ENCODE measurements around the gene PIGU.
"Not testable (repeated sequence)": the region's sequence is repeated elsewhere in the genome, so short reads cannot be mapped to it uniquely, and the experiment has no call there.

PIGU gene

GRCh38 chr20:34706912-34707784 is 30.3 kb upstream of the PIGU start:
- DNase-seq (ENCODE audit: low read depth), result no peak

- DNase-seq (ENCODE audit: low read depth), result no peak
These were observed 29.5 kb upstream of the PIGU start for GRCh38 chr20:34706302-34706875.

- DNase-seq (ENCODE audit: low read depth), result no peak
These were observed 28.8 kb upstream of the PIGU start for GRCh38 chr20:34705397-34706301.

GRCh38 chr20:34705008-34705396 is 28.1 kb upstream of the PIGU start:
- DNase-seq (ENCODE audit: low read depth), result no peak

- DNase-seq (ENCODE audit: low read depth), result no peak
These were observed 27.5 kb upstream of the PIGU start, which contains the start of gene TP53INP2 for GRCh38 chr20:34704177-34705007. Gene TP53INP2, plus strand, starts transcription at chr20:34704344. Its CDS starts 4,396 bp downstream, at chr20:34708740.

- DNase-seq (ENCODE audit: low read depth), result no peak
These were observed 26.7 kb upstream of the PIGU start for GRCh38 chr20:34703424-34704176.

- no peak for DNase-seq (ENCODE audit: low read depth)
These were observed 26.1 kb upstream of the PIGU start for GRCh38 chr20:34703061-34703423.

GRCh38 chr20:34701405-34702085 is 24.7 kb upstream of the PIGU start:
- no peak for DNase-seq (ENCODE audit: low read depth)

GRCh38 chr20:34693414-34693813 is 16.5 kb upstream of the PIGU start:
- DNase-seq (ENCODE audit: low read depth), result no peak

- no peak for DNase-seq (ENCODE audit: low read depth)
These were observed 14.9 kb upstream of the PIGU start for GRCh38 chr20:34691838-34692237.

- DNase-seq (ENCODE audit: low read depth), result no peak
These were observed 12.6 kb upstream of the PIGU start for GRCh38 chr20:34689486-34689885.

- DNase-seq (ENCODE audit: low read depth), result no peak
These were observed 6.8 kb upstream of the PIGU start for GRCh38 chr20:34683667-34684066.

- DNase-seq (ENCODE audit: low read depth), result no peak
These were observed 3.8 kb upstream of the PIGU start for GRCh38 chr20:34680586-34681175.

- DNase-seq (ENCODE audit: low read depth), result no peak
These were observed 775 bp downstream of the PIGU start for GRCh38 chr20:34675993-34676641.

- DNase-seq (ENCODE audit: low read depth), result no peak
These were observed 1.3 kb downstream of the PIGU start for GRCh38 chr20:34675561-34675960.

GRCh38 chr20:34673412-34673811 is 3.5 kb downstream of the PIGU start:
- DNase-seq (ENCODE audit: low read depth), result no peak

GRCh38 chr20:34669094-34669493 is 7.8 kb downstream of the PIGU start:
- DNase-seq (ENCODE audit: low read depth), result no peak

- not testable (repeated sequence) for DNase-seq (ENCODE audit: low read depth)
These were observed 12.1 kb downstream of the PIGU start for GRCh38 chr20:34664751-34665150.

- DNase-seq (ENCODE audit: low read depth), result no peak
These were observed 13.5 kb downstream of the PIGU start for GRCh38 chr20:34663213-34663943.

All from GM04503 (cell line).